ENCODE measurements around the gene CD276.
"Not testable (repeated sequence)": the region's sequence is repeated elsewhere in the genome, so short reads cannot be mapped to it uniquely, and the experiment has no call there.

Gene CD276

DNA sequence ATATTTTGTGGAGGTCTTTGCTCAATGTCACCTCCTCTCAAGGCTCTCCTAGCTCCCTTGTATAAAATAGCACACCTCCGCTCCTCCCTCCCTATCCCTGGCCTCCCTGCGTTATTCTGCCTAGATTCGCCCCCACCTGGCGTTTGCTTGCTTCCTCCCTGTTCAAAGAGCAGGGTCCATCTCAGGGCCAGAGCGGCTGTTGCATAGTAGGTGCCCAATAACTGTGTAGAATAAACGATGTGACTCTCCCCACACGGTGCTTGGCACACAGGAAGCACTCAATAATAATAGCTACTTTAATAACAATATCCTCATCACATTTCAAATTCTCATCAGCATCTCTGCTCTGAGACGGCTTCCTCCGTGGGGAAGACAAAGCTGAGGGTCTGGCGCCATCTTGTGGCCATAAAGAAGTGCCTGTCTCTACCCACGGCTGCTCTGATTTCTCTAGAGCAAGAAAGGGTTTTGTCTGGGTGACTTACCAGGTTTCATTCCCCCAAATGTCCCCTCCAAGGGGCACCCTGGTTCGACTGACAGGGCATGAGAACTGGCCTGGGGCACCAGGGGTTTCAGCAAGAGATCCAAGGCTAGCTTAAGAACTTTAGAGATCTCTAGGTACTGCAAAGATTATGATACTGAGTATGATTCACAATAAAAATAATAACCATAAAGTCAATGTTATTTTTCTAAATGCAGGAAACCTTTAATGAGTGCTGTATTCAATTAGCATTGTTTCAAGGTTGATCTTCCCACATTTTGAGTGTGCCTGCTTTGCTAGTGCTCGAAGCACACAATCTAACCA lies 16.1 kb downstream of the CD276 start:
- no peak overlapping the region for H3K4me3 ChIP-seq (ENCODE audit: low read length)
- no peaks in the 10 kb centered on the region for H3K9me2 ChIP-seq (replicated peaks; ENCODE audit: control insufficient read depth, low read length)
- no peaks in the 10 kb centered on the region for H3F3A ChIP-seq (ENCODE audit: control insufficient read depth, insufficient read depth)
- H3K27ac ChIP-seq (ENCODE audit: low read depth, low read length) = no peak overlapping the region
- H3K4me2 ChIP-seq (ENCODE audit: low read length) = no peak overlapping the region
- H4K20me1 ChIP-seq (ENCODE audit: control insufficient read depth, insufficient read depth, low read depth, low read length) = peaks cover 3% of the 10 kb centered on the region; the same call in 1 of the 2 replicates
- H3K36me3 ChIP-seq (ENCODE audit: control insufficient read depth, low read length) = no peaks in the 10 kb centered on the region
- H3K79me2 ChIP-seq (ENCODE audit: control insufficient read depth, low read length) = no peaks in the 10 kb centered on the region
- peaks cover 9% of the 10 kb centered on the region; the same call in 1 of the 2 replicates for H3K27me3 ChIP-seq (ENCODE audit: control insufficient read depth, low read length)
- no peak for TF ChIP-seq EZH2phosphoT487 (IDR thresholded peaks at IDR 0.05; ENCODE audit: borderline replicate concordance, low read length)
- TF ChIP-seq, protein P1, sequence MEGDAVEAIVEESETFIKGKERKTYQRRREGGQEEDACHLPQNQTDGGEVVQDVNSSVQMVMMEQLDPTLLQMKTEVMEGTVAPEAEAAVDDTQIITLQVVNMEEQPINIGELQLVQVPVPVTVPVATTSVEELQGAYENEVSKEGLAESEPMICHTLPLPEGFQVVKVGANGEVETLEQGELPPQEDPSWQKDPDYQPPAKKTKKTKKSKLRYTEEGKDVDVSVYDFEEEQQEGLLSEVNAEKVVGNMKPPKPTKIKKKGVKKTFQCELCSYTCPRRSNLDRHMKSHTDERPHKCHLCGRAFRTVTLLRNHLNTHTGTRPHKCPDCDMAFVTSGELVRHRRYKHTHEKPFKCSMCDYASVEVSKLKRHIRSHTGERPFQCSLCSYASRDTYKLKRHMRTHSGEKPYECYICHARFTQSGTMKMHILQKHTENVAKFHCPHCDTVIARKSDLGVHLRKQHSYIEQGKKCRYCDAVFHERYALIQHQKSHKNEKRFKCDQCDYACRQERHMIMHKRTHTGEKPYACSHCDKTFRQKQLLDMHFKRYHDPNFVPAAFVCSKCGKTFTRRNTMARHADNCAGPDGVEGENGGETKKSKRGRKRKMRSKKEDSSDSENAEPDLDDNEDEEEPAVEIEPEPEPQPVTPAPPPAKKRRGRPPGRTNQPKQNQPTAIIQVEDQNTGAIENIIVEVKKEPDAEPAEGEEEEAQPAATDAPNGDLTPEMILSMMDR (IDR thresholded peaks at IDR 0.05; ENCODE audit: low read depth, low read length, poor library complexity, severe bottlenecking) = peak; percentile 94
- H3K9me3 ChIP-seq (ENCODE audit: control insufficient read depth, insufficient read depth, low read length) = no peaks in the 10 kb centered on the region
- peaks cover 8% of the 10 kb centered on the region for H3K4me1 ChIP-seq (ENCODE audit: control insufficient read depth, low read length)

- H3K27me3 ChIP-seq (ENCODE audit: control insufficient read depth, low read length) = not testable (repeated sequence)
Observed at GRCh38 chr15:73702311-73703239, 18.4 kb downstream of the CD276 start.

DNA sequence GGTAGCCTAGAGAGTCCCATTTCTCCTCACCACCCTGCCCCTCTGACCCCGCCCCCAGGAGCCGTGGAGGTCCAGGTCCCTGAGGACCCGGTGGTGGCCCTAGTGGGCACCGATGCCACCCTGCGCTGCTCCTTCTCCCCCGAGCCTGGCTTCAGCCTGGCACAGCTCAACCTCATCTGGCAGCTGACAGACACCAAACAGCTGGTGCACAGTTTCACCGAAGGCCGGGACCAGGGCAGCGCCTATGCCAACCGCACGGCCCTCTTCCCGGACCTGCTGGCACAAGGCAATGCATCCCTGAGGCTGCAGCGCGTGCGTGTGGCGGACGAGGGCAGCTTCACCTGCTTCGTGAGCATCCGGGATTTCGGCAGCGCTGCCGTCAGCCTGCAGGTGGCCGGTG lies 19.4 kb downstream of the CD276 start:
- not testable (repeated sequence) for H3K9me3 ChIP-seq (ENCODE audit: control insufficient read depth, insufficient read depth, low read length); H3K4me2 ChIP-seq (ENCODE audit: low read length); H3K9me2 ChIP-seq (replicated peaks; ENCODE audit: control insufficient read depth, low read length); H3K4me3 ChIP-seq (ENCODE audit: low read length); H3K79me2 ChIP-seq (ENCODE audit: control insufficient read depth, low read length); H3K4me1 ChIP-seq (ENCODE audit: control insufficient read depth, low read length); H3K27me3 ChIP-seq (ENCODE audit: control insufficient read depth, low read length); H4K20me1 ChIP-seq (ENCODE audit: control insufficient read depth, insufficient read depth, low read depth, low read length); H3K36me3 ChIP-seq (ENCODE audit: control insufficient read depth, low read length); H3K27ac ChIP-seq (ENCODE audit: low read depth, low read length); H3F3A ChIP-seq (ENCODE audit: control insufficient read depth, insufficient read depth)

More at GRCh38 chr15:73702311-73703239, 18.4 kb downstream of the CD276 start:
- H3K36me3 ChIP-seq (ENCODE audit: control insufficient read depth, low read length); H3K4me2 ChIP-seq (ENCODE audit: low read length); H3K9me3 ChIP-seq (ENCODE audit: control insufficient read depth, insufficient read depth, low read length); H3K79me2 ChIP-seq (ENCODE audit: control insufficient read depth, low read length); H3F3A ChIP-seq (ENCODE audit: control insufficient read depth, insufficient read depth); H3K4me1 ChIP-seq (ENCODE audit: control insufficient read depth, low read length); H3K9me2 ChIP-seq (replicated peaks; ENCODE audit: control insufficient read depth, low read length); H3K4me3 ChIP-seq (ENCODE audit: low read length); H3K27ac ChIP-seq (ENCODE audit: low read depth, low read length); H4K20me1 ChIP-seq (ENCODE audit: control insufficient read depth, insufficient read depth, low read depth, low read length): not testable (repeated sequence)

DNA sequence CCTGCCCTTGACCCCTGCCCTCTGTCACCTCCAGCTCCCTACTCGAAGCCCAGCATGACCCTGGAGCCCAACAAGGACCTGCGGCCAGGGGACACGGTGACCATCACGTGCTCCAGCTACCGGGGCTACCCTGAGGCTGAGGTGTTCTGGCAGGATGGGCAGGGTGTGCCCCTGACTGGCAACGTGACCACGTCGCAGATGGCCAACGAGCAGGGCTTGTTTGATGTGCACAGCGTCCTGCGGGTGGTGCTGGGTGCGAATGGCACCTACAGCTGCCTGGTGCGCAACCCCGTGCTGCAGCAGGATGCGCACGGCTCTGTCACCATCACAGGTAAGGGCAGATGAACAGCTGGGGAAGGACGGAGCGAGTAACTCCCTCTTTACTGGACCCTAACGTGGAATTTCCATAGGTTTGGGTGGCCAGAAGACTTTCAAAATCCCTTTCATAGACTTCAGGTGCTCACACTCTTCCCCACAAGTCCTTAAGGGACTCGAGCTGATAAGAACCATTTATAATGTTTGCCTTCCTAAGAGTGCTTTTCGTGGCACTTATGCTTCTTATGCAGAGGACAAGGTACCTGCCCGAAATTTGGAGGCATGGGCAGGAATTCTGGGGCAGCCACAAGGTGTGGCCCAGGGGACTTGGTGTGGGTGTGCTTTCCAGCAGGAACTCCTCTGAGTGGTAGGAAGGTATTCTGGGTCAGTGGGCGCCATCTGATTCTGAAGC lies 20.1 kb downstream of the CD276 start:
- H3K79me2 ChIP-seq (ENCODE audit: control insufficient read depth, low read length); H3K27ac ChIP-seq (ENCODE audit: low read depth, low read length); H3F3A ChIP-seq (ENCODE audit: control insufficient read depth, insufficient read depth); H3K4me1 ChIP-seq (ENCODE audit: control insufficient read depth, low read length); H3K27me3 ChIP-seq (ENCODE audit: control insufficient read depth, low read length); H3K9me3 ChIP-seq (ENCODE audit: control insufficient read depth, insufficient read depth, low read length); H3K9me2 ChIP-seq (replicated peaks; ENCODE audit: control insufficient read depth, low read length); H3K36me3 ChIP-seq (ENCODE audit: control insufficient read depth, low read length); H3K4me2 ChIP-seq (ENCODE audit: low read length); H4K20me1 ChIP-seq (ENCODE audit: control insufficient read depth, insufficient read depth, low read depth, low read length); H3K4me3 ChIP-seq (ENCODE audit: low read length): not testable (repeated sequence)

Measured in DOHH2 (cell line).